ENCODE measurements around the gene CHMP4B.

The CHMP4B gene

GRCh38 chr20:33864324-33864963 is 53.3 kb downstream of the CHMP4B start:
- no peak for DNase-seq (ENCODE audit: low read depth)

- no peak for DNase-seq (ENCODE audit: low read depth)
Observed at GRCh38 chr20:33865761-33866370, 54.7 kb downstream of the CHMP4B start.

GRCh38 chr20:33866398-33867100 is 55.4 kb downstream of the CHMP4B start:
- no peak for DNase-seq (ENCODE audit: low read depth)

- no peak for DNase-seq (ENCODE audit: low read depth)
Observed at GRCh38 chr20:33868042-33868441, 56.9 kb downstream of the CHMP4B start.

GRCh38 chr20:33868595-33868994 is 57.4 kb downstream of the CHMP4B start:
- DNase-seq (ENCODE audit: low read depth): no peak

- no peak for DNase-seq (ENCODE audit: low read depth)
Observed at GRCh38 chr20:33869283-33869682, 58.1 kb downstream of the CHMP4B start.

- DNase-seq (ENCODE audit: low read depth): no peak
Observed at GRCh38 chr20:33871362-33871761, 60.2 kb downstream of the CHMP4B start.

- no peak for DNase-seq (ENCODE audit: low read depth)
Observed at GRCh38 chr20:33874129-33874528, 63.0 kb downstream of the CHMP4B start.

GRCh38 chr20:33875055-33875454 is 63.9 kb downstream of the CHMP4B start:
- no peak for DNase-seq (ENCODE audit: low read depth)

GRCh38 chr20:33875534-33876026 is 64.4 kb downstream of the CHMP4B start:
- no peak for DNase-seq (ENCODE audit: low read depth)

GRCh38 chr20:33878583-33878982 is 67.4 kb downstream of the CHMP4B start:
- no peak for DNase-seq (ENCODE audit: low read depth)

- DNase-seq (ENCODE audit: low read depth): no peak
Observed at GRCh38 chr20:33880396-33880795, 69.2 kb downstream of the CHMP4B start.

- no peak for DNase-seq (ENCODE audit: low read depth)
Observed at GRCh38 chr20:33881989-33882388, 70.8 kb downstream of the CHMP4B start.

GRCh38 chr20:33882481-33882880 is 71.3 kb downstream of the CHMP4B start:
- DNase-seq (ENCODE audit: low read depth): no peak

- no peak for DNase-seq (ENCODE audit: low read depth)
Observed at GRCh38 chr20:33883164-33883563, 72.0 kb downstream of the CHMP4B start.

GRCh38 chr20:33884633-33885032 is 73.5 kb downstream of the CHMP4B start:
- no peak for DNase-seq (ENCODE audit: low read depth)

GRCh38 chr20:33889312-33889711 is 78.2 kb downstream of the CHMP4B start:
- DNase-seq (ENCODE audit: low read depth): no peak

- DNase-seq (ENCODE audit: low read depth): no peak
Observed at GRCh38 chr20:33890557-33890956, 79.4 kb downstream of the CHMP4B start.

- no peak for DNase-seq (ENCODE audit: low read depth)
Observed at GRCh38 chr20:33893314-33893713, 82.2 kb downstream of the CHMP4B start.

- DNase-seq (ENCODE audit: low read depth): no peak
Observed at GRCh38 chr20:33894798-33895197, 83.7 kb downstream of the CHMP4B start.

- no peak for DNase-seq (ENCODE audit: low read depth)
Observed at GRCh38 chr20:33896509-33896908, 85.4 kb downstream of the CHMP4B start.

GRCh38 chr20:33897313-33897912 is 86.3 kb downstream of the CHMP4B start:
- no peak for DNase-seq (ENCODE audit: low read depth)

- no peak for DNase-seq (ENCODE audit: low read depth)
Observed at GRCh38 chr20:33899106-33899505, 88.0 kb downstream of the CHMP4B start.
